Activated CD8-positive, alpha-beta memory T cell treated with anti-CD3 and anti-CD28 coated beads, Interleukin-2, amount 50 U/mL, for 1 hour (primary cell): Measurements from ENCODE around the gene PLXND1.

Experiments
- DNase-seq: peaks from one replicate; pipeline ENCODE4 v3.0.0-alpha.2; 2020; ENCODE audit errors: extremely low read depth

The PLXND1 gene

DNA sequence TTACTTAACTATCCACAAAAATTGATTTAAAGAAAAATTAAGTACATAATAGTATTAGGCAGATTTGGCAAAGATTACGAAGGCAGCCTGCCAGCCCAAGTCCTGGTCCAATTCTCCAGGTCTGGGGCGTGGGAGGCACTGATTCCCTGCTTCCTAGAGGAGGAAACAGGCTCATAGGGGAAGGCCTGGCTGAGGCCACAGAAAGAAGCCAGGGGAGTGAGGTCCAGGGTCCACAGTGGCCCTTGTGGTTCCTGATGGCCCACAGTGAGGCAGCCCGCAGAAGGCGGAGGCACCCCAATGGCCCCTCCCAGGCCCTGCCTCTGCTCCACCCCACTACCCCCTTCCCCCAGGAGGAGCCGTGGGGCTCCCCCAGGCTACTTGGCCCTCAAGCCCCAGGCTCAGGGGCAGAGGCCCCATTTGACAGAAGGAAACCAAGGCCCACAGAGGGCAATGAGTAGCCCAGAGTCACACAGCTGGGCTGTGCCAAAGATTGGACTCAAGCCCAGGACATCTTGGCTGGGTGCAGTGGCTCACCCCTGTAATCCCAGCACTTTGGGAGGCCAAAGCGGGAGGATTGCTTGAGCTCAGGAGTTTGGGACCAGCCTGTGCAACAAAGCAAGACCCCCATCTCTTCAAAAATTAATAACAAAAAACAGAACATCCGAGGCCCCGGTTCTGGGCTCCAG, 42.5 kb downstream of the PLXND1 start:
- no peak for DNase-seq

- DNase-seq, result no peak
These were observed 43.1 kb downstream of the PLXND1 start for GRCh38 chr3:129563332-129563731.

GRCh38 chr3:129562803-129563202, 43.7 kb downstream of the PLXND1 start:
- DNase-seq, result no peak

DNA sequence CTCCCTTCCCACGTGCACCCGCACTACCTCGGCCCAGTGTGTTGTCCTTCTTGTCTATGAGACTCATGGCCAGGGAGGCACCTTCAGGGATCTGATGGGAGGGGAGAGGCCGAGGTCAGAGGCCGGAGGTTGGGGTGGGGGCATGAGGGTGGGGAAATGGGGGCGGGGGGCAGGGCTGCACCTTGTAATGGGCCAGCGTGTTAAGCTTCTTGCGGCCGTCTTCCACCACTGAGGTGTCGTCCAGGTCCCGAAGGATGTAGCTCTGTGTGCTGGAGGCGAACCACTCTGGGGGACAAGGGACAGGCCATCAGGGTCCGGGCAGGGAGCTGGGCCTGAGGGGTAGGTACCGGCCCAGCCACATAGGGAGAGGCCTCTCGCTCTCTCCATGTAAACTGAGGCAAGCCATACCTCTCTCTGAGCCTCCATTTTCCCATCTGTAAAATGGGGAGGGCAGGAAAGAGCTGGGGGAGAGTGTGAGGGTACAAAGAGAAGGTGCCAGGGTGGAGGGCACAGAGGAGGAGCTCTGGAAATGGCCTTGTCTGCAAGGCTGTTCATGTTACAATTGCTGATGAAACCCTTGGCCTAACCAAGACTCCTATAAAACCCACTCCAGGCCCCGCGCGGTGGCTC, 44.7 kb downstream of the PLXND1 start:
- DNase-seq, result no peak

DNA sequence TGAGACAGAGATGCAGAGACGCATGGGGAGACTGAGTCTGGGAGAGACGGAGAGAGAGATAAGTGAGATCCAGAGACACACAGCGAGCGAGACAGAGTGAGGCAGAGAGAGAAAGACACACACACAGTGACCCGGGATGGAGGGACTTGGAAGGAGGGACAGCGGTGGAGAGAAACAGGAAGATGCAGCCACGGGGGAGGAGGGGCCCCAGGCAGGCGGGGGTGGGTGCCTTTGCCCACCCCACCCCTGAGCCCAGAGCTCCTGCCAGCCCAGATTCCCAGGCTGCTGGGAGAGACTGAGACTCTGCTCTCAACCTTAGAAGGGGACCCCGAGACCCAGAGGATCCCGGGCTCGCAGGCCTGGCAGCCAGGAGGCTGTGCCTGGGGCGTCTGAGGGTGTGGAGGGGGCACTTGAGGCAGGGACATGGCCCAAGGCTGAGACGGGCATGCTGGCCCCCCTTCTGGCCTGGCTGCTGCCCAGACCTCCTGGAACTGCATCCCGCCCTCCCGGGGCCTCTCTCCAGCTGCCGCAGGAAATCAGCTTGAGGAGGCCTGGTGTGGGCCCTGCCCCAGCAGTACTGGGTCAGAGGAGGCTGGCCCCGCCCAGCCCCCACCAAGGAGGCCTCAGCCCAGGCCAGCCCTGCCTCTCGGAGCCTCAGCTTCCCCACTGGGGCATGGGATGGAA, 45.4 kb downstream of the PLXND1 start:
- no peak for DNase-seq

- no peak for DNase-seq
These were observed 46.1 kb downstream of the PLXND1 start for GRCh38 chr3:129560269-129560787.

DNA sequence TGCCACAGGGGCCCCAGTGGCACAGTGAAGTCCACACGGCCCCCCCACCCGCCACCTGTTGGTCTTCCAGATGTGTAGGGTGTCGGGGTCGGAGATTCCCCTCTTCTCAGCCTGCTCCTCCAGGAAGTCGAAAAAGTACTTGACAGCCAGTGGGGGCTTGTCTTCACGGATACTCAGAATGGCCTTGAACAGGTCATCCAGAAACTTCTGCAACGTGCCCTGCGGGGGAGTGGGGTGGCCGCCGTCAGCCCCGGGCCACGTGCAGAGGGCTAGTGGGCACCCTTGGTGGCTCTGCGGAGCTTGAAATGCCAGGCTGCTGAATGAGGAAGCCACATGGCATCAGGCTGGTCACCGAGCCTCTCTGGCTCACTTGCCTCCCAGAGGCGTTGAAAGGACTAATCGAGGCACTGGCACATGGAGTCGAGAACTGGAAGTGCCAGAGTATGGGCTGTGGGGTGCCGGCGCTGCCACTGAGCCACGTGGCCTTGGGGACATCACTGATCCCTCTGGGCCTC, 46.9 kb downstream of the PLXND1 start:
- no peak for DNase-seq

- no peak for DNase-seq
These were observed 47.5 kb downstream of the PLXND1 start for GRCh38 chr3:129558772-129559564.

DNA sequence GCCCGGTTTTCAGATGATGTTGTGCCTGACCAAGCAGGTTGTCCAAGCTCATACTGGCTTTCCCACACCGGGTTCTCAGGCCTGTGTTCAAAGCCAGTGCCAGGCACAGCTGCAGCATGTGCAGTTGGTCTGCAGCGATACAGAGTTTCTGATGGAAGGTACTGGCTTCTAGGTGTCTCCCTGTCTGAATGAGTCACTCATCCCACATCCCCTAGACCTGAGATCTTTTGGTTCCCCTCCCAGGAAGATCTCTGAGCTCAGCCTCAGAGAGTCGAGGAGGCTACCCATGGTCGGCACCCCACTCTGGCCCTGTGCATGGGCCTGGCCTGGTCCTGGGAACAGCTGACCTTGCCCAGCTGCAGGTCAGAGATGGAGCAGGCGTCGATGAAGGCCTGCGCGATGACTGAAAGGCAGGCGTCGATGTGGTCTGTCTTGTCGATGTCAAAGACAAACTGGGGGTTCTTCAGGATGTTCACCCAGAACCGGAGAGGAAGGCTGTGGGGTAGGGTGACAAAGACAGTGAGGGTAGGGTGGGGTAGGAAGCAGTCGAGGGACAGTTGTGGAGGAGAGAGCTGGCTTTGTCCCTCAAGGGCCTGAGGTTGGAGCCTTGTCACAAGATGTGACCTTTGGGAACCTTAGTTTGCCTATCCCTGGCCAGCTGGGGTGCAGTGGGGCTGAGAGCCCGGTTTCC, 48.2 kb downstream of the PLXND1 start:
- DNase-seq, result no peak

DNA sequence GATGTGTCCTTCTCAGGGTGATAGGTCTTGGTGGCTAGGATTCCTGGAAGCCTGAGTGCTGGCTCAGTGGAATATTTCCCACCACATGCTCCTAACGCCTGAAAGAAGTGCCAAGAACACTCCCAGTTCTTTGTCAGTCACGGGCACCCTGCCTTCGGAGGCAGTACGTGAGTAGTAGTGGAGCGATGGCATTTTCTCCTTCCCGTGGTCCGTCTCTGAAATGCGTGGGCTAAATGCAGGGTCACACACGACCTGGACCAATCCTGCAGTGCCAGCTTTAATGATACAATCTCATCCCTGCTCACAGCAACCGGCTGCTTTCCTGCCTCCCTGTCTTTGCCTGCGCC, 49.0 kb downstream of the PLXND1 start:
- no peak for DNase-seq

GRCh38 chr3:129556890-129557547, 49.5 kb downstream of the PLXND1 start:
- no peak for DNase-seq

DNA sequence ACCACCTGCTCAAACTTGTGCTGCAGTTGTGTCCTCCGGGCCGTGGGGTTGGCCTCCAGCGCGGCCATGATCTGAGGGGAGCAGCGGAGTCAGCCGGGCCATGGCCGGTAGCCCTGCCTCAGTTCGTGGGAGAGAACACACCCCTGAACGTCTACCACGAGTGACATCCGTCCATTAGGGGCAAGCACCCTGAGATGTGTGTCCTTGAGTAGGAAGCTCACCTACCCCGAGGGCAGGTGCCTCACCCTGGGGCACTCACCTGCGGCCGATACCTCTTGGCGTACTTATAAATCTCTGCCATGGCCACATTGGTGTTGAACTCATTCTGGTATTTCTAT, 50.1 kb downstream of the PLXND1 start:
- DNase-seq, result no peak

DNA sequence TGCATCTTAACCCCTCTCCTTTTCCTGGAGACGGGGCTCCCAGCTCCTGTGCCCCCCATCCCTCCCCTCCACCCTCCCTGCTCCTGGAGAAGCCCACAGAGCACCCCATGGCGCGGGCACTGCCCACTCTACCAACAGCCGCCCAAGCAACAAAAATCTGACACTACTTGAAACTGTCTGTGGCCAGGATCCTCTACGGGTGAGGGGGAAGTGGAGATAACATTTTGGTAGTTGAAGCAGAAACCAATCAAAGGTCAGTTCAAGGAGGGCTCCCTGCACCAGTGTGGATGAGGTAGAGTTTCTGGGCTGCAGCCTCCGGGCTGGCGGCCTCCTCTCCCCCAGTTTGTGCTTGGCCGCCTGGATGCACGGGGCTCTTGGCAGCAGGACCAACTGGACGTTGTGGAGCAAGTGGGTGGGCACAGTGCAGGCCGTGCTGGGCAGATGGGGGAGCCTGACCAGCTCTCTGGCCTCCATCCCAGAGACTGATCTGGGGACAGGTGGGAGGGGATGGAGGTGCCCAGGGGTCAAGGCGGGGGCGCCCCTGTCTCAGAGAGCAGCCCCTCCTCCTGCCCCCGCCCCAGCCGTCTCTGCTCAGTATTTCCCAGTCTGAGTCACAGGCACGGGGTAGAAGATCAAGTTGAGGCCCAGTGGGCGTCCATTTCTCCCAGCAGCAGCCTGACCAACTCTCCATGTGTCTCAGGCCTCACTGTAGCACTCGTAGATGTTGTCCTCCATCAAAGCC, 50.7 kb downstream of the PLXND1 start:
- no peak for DNase-seq

DNA sequence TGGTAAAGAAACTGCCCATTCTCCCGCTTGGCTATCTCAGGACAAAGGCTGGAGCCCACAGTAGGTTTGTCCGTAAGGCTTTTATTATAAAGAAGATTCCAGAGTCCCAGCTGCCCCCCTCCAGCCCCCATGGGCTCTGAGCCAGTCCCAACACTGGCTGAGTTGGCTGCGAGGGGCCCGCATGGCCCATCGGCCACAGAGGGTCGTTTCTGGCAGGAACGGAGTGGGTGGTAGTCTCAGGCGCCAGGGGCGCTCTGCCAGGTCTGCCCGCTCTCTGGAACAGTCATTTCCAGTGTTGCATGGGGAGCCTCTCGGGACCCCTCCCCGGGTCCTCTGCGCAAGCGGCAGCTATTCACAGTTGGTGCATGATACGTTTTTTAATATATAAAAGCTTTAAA, 51.3 kb downstream of the PLXND1 start:
- DNase-seq, result no peak

GRCh38 chr3:129554356-129555152, 51.9 kb downstream of the PLXND1 start:
- DNase-seq, result no peak

DNA sequence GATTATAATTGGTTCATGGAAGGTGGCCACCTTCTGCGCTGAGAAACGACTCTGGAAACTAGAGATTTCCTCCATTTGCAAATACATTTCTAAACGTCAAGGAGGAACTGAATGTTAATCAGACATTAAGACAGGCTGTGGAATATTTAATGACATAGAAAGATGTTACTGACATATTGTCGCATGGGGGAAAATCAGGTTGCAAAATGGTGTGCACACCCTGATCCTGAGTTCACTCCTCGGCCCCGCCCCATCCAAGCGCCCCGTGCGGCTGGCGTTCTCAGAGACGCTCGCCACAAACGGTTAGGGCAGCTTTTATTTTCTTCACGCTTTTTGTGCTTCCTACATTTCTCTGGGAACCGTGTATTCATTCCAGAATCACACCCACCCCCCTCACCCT, 52.8 kb downstream of the PLXND1 start:
- DNase-seq, result no peak

DNA sequence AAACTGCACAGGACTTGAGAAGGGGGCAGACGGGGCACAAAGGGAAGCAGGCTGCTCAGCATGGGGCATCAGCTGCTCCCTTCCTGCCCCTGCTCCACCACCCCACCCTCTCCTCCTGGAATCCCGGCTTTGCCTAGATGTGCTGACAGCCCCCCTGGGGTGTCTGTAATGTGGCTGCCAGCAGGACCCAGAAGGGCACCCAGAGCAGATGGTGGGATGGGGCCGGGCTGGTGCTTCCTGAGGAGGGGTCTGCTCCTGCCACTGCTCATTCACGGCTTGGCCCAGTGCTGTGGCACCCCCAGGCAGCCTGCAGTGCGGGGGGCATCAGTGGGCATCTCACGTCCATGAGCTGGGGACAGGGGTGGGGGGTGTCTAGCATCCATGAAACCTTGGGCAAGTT, 53.3 kb downstream of the PLXND1 start:
- no peak for DNase-seq

GRCh38 chr3:129552287-129553050, 54.0 kb downstream of the PLXND1 start:
- no peak for DNase-seq

DNA sequence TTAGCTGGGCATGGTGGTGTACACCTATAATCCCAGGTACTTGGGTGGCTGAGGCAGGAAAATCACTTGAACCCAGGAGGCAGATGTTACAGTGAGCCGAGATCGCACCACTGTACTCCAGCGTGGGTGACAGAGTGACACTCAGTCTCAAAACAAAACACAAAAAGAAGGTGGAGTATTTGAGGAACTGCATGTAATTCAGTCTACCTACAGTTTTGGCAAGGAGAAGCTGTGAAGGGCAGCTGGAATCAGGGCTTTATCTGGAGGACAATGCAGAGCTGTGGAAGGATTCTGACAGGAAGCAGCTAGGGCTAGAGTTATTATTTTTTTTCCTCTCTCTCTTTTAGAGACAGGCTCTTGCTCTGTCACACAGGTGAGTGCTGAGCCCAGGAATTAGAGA, 56.7 kb downstream of the PLXND1 start:
- DNase-seq, result no peak
